HEK293T (cell line): ENCODE data around the gene MZB1.

ENCODE experiments used
- ELF4 ChIP-seq: fragments of 450-650 bp; IDR thresholded peaks from 2 replicates; pipeline ENCODE4 v1.6.1; 2017; ENCODE audit warnings: antibody characterized with exemption
- FOXK2 ChIP-seq: fragments of 450-650 bp; IDR thresholded peaks from 2 replicates; pipeline ENCODE4 v1.6.1; 2016; ENCODE audit warnings: mild to moderate bottlenecking

DNA sequence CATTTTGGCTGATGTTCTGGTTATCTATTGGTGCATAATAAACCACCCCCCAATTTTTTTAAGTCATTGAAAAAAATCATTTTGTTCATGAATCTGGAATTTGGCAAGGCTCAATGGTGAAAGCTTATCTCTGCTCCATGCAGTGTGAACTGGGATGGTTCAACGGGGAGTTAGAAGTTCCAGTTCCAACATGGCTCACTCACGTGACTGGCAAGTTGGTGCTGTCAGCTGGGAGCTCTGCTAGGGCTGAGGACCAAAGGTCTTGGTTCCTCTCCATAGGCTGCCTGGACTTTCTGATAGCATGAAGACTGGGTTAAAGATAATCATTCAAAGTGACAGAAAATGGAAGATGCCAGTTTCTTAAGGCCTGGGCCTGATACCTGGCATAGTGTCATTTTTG, 17.2 kb upstream of the MZB1 start:
- no peak for TF ChIP-seq ELF4
- TF ChIP-seq FOXK2, result no peak
